HG03064 (cell line): ENCODE measurements around the gene ARHGEF28.

Source experiments
- ATAC-seq: cut with Tn5 transposase; IDR thresholded peaks from one replicate; pipeline ENCODE4 v1.9.1; 2021; ENCODE audit warnings: low read depth; ENCODE audit not compliant: unreplicated experiment

ARHGEF28 gene

DNA sequence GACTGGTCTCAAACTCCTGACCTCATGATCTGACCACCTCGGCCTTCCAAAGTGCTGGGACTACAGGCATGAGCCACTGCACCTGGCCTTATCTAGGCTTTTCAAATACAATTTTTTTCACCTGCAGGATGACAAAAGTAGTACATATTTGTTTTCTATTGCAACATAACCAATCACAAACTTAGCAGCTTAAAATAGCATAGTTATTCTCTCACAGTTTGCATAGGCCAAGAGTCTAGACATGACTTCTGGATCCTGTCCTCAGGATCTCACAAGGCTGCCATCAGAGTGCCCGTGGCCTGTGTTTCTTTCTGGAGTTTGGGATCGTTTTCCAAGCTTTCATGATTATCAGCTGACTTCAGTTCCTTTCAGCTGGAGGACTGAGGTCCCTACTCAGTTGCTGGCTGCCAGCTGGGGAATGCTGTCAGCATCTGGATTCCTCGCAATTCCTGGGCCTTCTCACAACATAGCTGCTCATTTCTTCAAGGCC lies 348.9 kb downstream of the ARHGEF28 start:
- no peak for ATAC-seq

DNA sequence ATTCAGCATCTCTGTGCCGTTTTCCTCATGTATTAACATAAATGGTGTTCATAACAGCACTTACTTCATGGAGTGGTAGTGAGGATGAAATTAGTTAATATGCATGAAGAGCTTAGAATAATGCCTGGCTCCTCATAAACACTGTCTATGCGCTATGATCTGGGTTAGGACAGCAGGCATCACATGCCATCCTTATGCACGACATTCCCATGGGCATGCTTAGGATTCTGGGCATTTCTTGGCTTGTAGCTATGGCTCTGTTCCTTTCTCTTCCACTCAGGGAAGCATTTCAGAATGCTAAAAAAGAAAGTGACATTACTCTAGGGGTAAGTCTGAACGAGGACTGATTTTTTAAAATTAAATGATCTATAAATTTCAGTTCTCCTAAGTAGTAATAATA lies 349.8 kb downstream of the ARHGEF28 start:
- ATAC-seq = no peak

DNA sequence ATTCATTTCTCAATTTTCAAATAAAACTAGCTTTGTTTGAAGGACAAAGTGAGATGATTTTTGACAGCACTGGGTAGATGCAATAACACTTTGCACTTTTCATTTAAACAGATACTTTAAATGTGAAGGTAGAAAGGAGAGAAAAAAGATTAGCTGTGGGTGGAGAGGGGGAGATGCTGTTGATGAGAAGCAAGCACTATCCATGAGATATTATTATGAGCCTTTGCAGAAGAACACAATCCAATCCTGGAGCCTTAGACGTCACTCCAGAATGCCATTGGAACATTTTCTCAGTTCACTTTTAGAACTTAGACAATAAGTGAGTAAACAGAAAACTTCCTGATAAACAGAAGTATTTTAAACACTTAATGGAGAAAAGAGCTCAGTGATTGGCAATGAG lies 351.1 kb downstream of the ARHGEF28 start:
- ATAC-seq = no peak

DNA sequence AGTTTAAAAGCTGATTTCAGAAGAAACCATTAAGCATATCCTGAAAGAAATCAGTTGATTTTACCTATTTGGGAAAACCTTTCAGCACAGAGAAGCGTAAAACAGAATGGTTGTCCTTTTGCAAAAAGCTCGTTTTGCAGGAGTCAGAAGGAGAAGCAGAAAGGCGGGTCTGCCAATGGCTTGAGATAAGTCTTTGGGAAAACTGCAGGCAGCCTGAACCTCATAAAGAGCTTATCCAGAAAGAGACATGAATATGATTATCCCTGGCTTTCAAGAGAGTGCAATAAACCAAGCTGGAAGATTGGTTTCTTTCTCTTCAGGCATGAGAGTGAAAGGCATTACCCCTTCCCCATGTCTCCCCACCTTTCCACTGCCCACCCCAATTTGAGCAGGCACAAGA lies 353.3 kb downstream of the ARHGEF28 start:
- ATAC-seq = no peak

DNA sequence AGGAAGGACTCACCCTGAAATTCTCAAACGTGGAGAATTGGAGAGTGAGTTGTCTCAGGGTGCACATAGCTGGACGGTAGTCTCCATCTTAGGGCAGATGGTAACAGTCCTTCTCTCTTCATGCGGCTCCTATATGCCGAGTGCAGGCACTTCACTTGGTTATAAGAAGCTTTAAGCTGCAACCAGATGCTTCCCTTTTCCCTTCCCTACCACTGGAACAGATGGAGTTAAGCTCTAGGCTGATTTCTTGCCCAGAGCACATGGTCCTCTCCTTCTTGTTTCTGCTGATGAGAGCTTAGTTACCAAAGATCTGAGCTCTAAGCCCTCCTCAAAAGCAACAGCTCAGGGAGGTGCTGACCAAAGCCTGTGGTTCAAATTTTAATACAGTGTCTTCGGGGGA lies 355.7 kb downstream of the ARHGEF28 start:
- ATAC-seq = no peak

DNA sequence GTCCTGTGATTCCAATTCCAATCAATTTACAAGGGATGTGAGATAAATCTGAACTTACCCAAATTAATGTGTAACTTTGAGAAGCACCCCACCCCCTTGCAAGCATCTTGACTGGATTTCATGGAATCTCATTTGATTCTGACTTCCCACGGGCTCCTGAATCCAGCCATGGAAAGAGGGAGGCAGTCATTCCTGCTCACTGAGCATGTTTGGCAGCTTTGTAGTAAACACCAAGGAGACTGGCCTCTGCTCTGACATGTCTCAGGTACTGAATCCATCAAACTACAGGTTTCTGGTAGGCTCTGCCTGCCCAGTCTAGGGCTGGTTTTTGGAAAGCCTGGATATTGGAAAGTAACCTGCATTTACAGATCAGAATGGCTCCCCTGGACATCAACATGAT lies 357.6 kb downstream of the ARHGEF28 start:
- ATAC-seq = no peak

DNA sequence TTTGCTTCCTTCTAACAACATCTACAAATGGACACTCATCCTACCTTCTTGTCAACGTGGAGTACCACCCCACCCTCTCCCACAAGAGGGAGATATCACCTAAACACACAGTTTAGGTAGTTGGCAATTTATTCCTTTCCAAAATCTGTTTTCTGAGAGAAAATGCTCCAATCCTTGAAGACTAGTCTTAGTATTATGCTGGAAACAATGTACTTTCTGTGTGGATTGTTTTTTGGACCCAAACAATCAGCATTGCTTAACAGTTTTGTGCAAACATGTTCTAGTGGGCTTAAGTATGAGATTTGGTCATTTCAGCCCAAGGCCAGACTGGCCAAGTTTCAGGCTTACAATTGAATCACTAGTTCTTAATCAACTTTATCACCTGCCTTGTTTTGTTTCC lies 359.1 kb downstream of the ARHGEF28 start:
- no peak for ATAC-seq

DNA sequence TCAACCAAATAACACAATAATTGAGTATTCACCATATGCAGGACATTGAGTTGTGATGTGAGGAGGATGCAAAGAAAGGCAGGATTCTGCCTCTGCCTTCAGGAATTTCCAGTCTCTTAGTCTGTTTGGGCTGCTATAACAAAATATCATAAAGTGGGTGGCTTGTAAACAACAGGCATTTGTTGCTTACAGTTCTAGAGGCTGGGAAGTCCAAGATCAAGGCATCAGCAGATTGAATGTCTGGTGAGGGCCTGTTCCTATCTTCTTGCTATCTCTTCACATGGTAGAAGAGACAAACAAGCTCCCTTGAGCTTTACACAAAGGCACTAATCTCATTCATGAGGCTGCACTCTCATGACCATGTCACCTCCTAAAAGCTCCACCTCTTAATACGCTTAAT lies 360.7 kb downstream of the ARHGEF28 start:
- ATAC-seq = no peak

DNA sequence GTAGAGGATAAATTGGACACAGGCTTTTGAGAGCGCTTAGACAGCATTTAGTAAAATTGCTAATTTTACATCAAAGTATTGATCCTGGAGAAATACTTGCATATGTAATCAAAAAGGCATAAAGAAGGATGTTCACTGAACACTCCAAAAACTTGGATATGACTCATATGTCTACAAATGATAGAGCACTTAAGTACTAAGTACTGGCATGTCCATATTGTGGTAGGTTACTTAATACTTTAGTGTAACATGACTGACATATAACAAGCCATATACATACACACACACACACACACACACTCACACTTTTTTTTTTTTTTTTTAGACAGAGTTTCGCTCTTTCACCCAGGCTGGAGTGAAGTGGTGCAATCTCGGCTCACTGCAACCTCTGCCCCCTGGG lies 361.9 kb downstream of the ARHGEF28 start:
- ATAC-seq = no peak

DNA sequence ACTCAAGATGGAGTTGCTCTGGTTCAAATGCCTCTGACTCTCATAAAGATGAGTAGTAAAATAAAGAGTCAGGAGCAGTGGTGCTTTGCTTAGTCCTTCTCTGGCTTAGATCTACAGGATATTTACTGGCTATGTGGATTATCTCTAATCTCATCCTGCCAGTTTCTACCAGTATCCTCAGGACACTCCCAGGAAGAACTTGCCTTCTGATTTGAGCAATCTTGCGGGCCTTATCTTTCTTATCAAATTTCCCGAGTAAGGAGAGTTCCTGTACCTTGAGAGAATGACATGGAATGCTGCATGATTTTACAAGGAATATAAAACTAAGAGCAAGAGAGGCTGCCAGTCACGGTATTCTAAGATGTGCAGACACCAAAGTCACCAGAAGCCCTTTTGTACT lies 364.0 kb downstream of the ARHGEF28 start:
- no peak for ATAC-seq
